Putamen (tissue), 1 donor: ENCODE data around the gene DMD.

ENCODE experiments used
- DNase-seq: peaks from one replicate; pipeline ENCODE4 v3.0.0-alpha.2; 2016; ENCODE audit warnings: low spot score

Gene DMD

DNA sequence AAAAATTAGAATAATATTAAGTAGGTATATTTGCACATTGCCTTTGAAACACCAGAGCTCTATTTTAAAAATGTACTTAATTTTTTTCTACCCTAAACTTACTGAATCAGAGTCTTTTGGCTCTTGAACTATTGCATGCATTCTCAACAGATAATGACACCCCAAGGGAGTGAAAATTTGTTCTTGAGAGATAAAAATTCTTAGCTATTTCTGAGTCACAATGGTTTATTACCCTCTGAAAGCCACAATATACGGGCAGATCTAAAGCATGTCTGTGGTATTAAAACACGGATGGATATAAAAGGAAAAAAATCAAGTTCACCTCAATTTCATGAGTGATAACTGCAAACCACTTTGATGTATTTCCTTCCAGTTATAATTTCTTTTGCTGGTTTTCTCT lies 1503.2 kb downstream of the DMD start:
- no peak for DNase-seq

DNA sequence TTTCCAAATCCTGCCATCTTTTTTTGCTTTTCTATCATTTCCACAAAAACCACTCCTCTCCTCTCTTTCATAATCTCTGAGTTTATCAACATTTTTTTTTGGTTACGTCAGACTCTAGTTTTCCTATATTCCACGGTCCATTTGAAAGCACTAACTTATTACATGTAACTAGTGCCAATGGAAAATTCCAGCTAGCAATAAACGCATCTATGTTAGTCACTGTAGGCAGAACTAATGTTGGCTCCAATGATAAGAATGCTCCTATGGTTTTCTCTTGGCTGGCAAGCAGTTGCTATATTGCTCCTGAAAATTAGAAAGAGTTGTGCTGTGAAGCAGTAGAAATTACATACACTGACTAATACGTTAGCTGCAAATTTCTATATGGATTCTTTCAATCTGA lies 1504.9 kb downstream of the DMD start:
- no peak for DNase-seq

DNA sequence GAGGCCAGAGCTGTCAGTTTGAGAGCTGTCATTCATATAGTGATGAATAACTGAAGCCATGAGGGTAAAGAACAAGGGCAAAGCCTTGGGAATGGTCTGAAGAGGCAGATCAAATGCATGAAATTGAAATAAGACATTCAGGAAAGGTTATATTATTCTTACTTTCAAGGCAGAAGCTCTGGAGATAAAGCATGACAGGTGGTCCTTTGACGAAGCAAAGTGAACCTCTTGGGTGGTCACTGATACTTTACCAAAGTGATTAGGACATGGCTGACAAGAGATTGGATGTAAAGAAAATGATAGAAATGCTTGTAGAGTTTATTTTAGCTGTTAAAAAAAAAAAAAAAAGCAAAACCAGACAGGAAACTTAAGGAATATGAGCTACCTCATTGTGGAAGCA lies 1505.5 kb downstream of the DMD start:
- DNase-seq: no peak

DNA sequence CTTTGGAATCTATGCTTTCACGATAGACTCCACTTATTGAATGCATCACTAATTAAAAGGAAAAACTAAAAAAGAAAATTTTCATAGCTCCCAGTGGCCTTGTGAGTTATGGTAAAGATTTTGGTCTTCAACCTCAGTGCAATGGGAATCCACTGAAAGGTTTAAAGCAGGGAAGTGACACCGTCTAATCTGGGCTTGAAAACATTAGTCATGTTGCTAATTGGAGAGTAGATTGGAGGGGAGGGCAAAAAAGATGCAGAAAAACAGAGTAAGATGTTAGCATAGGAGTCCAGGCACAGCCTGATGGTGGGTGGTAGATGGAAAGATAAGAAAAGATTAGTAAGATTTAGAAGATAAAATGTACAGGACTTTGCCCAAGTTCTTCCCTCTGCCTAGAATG lies 1506.4 kb downstream of the DMD start:
- DNase-seq: no peak

DNA sequence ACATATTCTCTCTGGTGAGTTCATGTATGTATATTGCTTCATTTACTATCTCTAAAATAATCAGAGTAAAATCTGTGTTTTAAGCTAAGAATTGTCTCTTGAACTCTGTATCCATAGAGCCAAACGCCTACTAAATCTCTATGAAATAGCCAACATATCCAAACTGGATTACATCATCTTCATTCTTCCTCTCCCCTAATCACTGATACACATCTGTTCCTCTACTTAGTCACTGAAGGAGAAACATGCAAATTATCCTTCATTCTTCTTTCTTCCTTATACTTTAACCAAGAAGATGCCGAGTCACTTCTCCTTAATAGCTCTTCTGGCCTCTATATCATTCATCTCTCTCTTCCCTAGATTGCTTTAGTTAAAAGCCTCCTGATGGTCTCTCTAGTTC lies 1509.1 kb downstream of the DMD start:
- DNase-seq: no peak

DNA sequence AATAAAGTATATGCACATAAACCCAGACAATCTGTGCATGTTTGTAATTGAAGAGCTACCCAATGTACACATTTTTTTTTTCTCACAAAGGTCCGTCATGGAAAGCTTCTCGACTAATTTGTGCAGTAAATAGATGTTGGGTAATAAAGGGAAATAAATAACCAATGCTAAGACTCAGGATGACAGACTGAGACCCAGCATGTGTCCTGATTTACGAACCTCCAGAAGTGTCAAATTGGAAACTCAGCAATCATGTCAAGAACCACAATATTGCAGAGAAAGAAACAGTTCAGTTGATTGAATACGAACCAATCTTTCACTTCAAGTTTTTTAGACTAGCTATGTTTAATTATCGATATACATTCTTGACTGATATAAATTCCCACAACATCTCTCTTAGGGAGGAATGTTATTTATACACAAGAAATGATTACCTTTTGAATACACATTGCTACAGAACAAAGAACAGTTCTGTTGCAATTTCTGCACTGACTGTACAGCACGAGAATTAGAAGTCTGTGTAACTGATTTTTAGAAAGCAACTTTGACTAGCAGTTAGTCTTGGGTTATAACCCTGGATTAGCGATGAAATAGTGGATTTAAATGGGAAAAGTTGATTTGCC lies 1513.9 kb downstream of the DMD start:
- no peak for DNase-seq

DNA sequence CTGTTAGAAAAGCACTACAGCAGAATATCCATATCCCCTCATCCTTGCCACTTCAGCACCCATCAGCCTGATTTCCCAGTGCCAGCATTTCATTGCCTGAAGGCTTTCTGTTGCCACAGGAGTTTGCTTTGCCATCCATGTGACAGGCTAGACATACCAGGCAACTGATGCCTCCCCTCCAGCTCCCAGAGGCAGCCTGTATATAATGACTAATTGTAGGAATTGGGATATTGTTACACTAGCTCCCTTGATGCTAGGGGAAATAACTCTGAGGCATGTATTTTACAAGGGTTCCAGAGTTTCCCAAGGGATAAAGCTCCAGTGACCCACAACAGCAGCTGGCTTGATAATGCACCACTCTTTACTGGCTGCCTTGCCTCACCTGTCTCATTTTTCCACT lies 1531.5 kb downstream of the DMD start:
- DNase-seq: no peak

DNA sequence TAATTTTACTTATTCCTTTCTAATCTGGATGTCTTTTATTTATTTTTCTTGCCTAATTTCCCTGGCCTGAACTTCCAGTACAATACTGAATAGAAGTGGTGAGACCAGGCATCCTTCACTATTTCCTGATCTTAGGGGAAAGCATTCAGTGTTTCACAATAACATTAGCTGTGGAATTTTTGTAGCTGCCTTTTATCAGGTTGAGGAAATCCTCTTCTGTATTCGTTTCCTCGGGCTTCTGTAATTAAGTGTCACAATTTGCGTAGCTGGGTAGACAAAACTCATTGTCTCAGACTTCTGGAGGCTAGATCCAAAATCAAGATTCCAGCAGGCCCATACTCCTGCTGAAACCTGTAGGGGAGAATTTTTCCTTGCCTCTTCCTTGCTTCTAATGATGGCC lies 1541.1 kb downstream of the DMD start:
- DNase-seq: no peak

DNA sequence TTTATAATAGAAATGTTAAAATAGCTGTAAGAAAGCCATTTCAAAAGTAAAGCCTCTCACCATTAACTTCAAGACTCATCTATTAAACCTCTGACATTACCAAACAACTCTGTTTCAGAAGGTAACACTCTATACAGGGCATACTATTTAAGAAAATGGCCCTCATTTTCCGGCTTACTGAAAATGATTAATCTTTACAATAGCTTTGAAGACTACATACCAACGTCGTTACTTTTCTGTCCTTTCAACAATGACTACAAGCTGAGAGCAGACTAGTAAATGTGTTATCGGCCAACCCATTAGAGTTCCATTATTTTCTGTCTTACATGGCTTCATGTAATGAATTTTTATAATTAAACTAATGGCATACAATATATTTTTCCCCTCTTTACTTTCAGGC lies 1545.9 kb downstream of the DMD start:
- DNase-seq: no peak

DNA sequence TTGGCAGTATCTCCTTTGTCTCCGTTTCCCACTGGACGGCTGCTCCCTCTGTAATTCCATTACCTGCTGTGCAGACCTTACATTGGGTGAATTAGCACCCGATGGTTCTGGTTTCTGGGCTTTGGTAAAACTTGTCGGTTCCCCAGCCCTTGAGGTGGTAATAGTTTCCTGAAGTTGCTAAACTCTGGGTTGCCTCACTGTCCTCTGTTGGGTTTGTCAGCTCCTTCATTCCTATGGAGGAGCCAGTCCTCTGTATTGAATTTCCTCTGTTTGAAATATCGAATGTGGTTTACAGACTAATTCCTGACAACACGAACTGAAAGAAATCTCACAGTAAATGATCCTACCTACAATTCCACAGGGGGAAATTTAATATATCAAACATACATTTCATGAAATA lies 1548.2 kb downstream of the DMD start:
- no peak for DNase-seq

DNA sequence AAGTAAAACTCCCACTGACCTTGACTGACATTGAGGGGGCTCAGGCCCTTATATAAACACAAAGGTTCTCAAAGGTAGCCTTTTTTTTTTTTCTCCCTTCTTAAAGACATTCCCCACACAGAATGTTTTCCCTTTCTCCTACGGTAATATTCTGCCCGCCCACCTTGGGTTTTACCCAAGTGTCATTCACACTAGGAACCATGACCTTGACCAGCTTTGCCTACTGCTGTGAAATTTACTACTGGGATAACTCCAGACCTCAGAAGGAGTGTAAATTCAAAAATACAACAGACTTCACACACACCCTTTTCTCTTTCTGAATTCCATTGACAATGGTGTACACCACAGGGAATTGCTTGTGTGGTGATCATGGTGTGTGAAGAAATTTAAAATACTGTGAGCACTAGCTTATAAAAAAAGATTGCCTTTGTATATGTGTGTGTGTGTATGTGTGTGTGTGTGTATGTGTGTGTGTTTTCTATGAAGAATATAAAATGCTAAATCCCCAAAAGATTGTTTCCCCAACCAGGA lies 1550.0 kb downstream of the DMD start:
- DNase-seq: no peak

DNA sequence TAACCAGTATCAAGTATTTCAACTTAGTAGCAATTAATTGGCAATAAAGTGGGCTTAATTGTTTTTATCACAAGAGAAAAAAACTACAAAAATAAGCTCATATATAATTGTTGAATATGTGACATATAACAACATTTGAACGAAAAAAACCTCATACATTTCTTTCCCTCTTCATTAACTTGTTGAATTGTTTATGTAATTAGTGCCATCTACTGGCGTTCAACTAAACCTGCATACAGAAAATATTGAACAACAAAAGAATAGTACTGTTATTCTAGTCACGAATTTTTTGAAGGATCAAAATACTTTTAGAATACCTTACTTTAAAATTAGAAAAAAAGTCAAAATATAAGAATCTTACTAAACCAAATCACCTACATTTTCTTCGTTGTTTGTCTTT lies 1553.0 kb downstream of the DMD start:
- peak; percentile 1 for DNase-seq

DNA sequence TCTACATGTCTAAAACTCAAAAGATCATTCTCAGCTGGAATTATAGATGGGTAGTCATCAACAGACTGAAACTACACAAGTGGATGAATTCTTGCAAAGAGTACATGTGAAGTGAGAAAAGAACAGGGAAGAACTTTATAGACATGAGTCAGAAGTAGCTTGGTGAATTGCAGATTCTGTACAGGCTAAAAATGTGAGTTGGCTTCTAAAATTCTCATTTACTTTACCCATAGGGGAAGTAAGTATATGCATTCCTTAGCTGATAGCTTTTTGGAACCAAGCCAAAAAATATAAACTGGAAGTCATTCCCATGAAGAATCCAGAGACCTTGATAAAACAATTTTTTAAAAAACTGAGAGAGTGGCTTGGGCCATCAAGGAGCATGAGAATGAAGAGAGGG lies 1555.3 kb downstream of the DMD start:
- DNase-seq: no peak

DNA sequence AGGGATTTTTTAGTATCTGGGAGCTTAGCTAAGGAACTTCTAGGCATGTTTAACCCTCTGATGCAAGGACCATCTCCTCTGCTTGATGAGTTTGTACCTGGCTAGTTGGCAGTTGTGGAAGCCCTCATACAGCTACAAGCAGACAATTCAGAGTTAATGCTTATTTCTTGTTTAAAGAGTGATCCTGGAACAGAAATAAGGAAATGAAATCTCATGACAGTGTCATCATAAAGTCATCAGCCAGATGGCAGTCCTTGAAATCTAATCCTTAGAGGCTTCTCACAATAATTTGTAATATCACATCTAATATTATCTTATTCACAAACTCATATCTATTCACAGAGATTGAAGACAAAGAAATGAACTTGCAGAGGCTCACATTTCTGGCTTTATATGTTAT lies 1557.9 kb downstream of the DMD start:
- no peak for DNase-seq

DNA sequence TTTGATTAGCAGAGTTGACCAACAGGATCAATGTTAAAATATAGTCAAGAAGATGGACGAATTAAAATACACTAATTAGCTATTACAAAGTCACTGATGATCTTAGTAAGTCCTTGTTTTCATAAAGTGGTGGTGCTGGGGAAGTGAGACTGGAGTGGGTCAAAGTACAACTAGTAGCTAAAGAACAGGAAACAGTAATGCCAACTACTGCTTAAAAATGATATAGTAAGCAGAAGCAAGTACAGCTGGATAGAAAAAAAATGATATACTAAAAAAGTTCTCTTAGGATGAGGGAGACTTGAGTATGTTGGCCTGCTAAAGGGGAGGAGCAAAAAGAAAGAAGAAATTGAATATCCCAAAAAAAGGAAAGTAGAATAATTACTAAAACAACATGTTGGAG lies 1558.7 kb downstream of the DMD start:
- DNase-seq: no peak

DNA sequence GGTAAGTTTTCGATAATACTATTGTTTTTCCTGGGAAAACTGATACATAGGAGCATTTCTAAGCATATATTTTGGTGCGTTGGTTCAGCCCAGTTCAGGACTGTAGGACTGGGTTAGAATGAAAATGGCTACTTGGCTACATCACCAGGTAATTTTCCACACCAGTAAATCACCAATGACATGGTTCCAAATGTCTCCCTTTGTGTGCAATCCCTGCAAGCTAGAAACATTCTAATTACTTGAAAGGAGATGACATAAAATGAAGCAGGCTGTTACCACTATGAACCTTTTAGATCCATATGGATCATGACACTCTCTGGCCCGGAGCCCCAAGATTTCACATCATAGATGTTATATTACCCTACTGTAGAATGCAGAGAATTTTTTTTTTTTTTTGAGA lies 1562.1 kb downstream of the DMD start:
- no peak for DNase-seq

DNA sequence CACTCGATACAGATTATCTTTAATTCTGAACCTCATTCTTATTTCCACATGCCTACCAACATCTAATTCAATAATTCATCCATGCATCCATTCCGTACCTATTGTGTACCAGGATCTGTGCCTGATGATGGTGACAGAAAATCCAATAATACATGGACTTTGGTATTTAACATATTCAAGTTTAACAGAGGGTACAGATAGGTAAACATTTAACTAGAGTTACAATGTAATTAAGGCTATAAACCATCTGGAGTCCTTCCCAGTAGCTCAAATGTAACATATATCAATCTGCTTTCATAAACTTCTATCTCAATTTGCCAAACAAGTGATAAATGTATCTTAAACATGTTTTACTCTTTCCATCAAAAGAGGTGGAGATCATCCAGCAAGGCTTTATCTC lies 1578.0 kb downstream of the DMD start:
- DNase-seq: no peak

DNA sequence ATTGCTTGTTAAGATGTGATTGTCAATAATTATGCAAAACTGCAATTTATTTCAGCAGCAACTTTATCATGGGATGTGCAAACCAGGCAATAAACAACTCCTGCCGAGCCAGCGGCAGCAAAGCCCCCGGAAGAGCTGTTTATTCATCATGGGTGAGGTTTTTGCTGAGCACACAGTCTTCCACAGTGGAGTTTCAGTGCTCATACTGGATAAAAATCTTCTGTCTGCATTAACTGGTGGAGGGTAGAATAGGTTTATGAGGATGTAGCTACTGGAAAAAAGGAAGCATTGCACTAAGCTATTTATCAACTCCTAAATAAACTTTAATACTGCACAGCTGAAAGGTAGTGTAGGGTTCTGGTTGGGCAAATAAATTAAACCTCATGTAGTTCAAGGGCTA lies 1582.2 kb downstream of the DMD start:
- DNase-seq: no peak

DNA sequence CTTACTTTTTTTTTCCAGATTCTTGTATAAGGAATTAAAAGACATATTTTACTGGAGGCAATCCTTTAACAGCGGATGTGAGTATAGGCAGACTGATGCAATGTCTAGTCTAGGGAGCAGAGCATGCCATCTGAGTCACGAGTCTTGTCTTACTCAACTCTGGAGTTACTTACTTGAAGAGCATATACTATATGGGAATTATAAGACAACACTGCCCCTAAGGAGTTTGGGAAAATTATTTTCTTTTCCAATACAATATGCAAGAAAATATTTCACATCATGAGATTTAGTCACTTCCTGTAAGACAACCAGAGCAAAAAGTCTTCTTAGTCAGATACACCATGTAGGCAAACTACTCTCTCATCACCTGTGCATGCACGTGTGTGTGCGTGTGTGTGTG lies 1602.2 kb downstream of the DMD start:
- no peak for DNase-seq

DNA sequence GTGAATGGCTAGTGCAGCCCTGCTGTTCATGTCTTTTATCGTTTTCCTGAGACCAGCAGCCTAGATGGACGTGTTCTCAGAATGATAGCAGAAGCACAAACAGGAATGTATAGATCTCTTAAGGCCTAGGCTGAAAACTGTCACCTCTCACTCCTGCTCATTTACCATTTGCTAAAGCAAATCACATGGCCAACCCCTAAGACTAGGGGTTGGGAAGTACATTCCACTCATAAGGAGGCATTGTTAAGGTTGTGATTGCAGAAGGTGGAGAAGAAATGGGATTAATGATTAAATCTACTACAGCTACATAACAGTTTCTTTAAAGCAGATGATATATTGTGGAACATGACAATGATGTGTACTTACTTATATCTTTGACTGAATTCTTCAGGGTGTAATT lies 1602.7 kb downstream of the DMD start:
- DNase-seq: no peak

DNA sequence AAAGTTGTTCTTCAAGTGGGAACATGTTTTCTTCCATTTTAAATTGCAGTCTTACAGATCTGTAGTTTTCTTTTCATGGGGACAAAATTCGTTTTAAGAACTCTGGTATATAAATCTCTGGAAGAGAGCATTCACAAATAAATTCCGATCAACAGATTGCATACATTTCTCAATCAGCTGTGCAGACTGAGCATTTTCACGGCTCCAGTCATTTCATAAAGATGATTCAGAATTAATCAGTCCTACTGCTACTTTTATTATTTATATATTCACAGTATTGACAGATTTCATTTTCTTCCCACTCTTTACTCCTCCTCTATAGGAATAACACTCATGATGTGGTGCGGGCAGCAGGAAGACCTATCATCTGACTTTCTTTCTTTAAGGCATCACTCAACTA lies 1604.6 kb downstream of the DMD start:
- no peak for DNase-seq

DNA sequence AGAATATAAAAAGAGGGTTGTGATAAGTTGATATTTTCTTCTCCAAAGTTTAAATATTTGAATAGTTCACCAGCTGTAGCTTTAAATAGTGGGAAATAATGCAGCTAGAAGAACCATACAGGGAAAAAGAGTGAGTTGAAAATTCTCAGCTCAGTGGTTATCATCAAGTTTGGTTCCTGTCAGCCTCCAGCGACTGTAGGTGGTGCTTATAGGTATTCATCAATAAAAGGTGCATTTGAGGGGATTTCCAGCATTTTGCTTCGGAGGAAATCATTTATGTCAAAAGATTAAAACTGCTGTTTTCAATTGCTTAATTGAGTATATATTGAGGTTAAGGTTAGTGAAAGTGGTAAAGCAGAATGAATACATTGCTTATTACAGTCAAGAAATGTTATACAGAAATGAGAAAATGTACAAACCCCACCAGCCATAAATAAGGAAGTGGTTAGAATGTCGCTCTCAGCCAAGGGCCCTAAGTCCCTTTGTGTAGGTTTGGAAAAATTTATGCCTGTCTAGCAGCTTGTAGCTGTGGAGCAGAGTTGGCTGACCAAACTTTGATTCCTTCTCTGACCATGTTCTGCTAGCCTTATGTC lies 1606.6 kb downstream of the DMD start:
- no peak for DNase-seq

DNA sequence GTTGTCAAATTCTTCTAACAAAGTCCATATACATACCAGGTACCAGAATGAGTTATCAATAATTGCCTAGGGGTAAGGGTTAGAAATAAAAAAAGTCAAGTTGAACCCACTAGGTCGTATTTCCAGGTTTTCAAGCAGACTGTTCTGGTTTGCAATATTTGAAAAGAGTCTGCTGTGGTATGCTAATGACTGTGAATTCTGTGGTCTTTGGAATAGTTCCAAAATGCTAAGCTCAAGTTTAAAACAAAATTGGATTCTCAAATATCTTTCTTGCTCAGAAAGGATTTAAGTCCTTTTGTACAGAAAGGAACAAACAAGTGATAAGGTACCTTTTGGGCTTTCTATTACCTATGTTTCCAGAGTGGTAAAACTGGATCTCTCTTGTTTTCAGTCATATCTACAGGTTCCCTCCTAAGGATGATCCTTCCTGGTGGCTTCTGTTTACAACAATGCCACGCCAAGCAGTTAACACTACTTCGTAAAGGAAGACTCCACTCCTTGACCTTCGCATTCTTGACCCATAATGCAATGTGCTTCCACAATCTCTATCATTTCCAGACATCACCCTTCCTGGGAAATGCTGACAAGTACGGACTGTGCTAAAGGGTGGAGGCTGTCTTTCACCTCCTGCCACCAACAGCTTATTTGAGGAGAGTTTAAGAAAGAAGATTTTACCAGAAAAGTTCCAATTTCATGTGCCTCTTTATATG lies 1607.8 kb downstream of the DMD start:
- DNase-seq: no peak

DNA sequence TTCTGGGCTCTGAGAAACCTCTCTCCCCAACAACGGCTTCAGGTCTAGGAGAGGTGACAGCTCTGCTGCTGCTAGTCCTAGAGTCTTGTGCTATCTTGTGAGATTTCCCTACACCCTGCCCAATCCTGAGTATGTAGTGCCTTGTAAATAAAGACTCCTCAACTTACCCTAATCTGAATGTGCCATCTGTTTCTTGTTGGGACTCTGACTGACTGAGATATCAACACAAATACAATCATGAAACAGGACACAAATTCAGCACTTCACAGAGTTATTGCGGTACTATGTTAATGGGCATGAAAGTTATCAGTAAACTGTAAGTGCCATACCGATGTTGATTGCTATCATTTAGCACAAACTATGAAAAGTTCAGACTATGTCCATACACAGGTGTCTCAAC lies 1610.5 kb downstream of the DMD start:
- no peak for DNase-seq
